Heart left ventricle (tissue), 13 donors: Measurements from ENCODE around the gene SLC43A1.

Source experiments
- POLR2A ChIP-seq, 2 donors: fragments of 450-650 bp; IDR thresholded peaks; one replicate each; pipeline ENCODE4 v1.6.1; 2017; ENCODE audit warnings: antibody characterized with exemption in 2 of 2, mild to moderate bottlenecking in 2 of 2, moderate library complexity in 2 of 2
- TF ChIP-seq, protein P1 (sequence below), 12 donors: fragments of 200-600 bp; sonication (generic) in 4 of 12; IDR thresholded peaks; one replicate each; pipeline versions ENCODE4 v1.5.0 to v1.8.0; 2018 to 2022; ENCODE audit warnings: antibody characterized with exemption in 12 of 12, mild to moderate bottlenecking in 5 of 12
- donor health status: ischemic (EF 13 %, LVEDD 7.1; RV severe dilation, severe dysfunction).
- donor health status: DM: no; HTN: yes; CAD: no.
- donor health status: DM: no; HTN: no; CAD: no.
- donor health status: ischemic (EF 25% LVEDD 6.9; RV normal size, moderate dysfunction).
- donor health status: ischemic (EF 25% LVEDD 5.7; RV mildly dilated, moderate dysfunction).
- donor health status: ischemic (EF 35%, LVEDD 5.7; RV mildly dilated, moderate dysfunction).
- donor health status: nonischemic (EF 11% LVEDD 7.7; RV severe dilation, severe dysfunction).
- donor health status: DM: yes; HTN: yes; CAD: no.
- donor health status: PGD.
- donor health status: ischemic (EF 29% LVEDD 5.4; RV normal size, mild dysfunction).
- donor health status: nonischemic (EF 23%, LVEDD 6.1; RV moderate dilation, normal function).

- TF ChIP-seq, protein P1, sequence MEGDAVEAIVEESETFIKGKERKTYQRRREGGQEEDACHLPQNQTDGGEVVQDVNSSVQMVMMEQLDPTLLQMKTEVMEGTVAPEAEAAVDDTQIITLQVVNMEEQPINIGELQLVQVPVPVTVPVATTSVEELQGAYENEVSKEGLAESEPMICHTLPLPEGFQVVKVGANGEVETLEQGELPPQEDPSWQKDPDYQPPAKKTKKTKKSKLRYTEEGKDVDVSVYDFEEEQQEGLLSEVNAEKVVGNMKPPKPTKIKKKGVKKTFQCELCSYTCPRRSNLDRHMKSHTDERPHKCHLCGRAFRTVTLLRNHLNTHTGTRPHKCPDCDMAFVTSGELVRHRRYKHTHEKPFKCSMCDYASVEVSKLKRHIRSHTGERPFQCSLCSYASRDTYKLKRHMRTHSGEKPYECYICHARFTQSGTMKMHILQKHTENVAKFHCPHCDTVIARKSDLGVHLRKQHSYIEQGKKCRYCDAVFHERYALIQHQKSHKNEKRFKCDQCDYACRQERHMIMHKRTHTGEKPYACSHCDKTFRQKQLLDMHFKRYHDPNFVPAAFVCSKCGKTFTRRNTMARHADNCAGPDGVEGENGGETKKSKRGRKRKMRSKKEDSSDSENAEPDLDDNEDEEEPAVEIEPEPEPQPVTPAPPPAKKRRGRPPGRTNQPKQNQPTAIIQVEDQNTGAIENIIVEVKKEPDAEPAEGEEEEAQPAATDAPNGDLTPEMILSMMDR (IDR thresholded peaks at IDR 0.05): no peak
- TF ChIP-seq POLR2A (IDR thresholded peaks at IDR 0.05): no peak
Measured at GRCh38 chr11:57498540-57498939, 17.0 kb downstream of the SLC43A1 start.
